Fibroblast of the aortic adventitia (primary cell): ENCODE measurements around the gene WBP1L. TPM values are rescaled to one million over a fixed set of nuclear protein-coding genes. Genes with fewer than 3 reads are reported as not detected.
A peak's percentile ranks its signal among the peaks of the same experiment; 100 is the strongest.
"Not testable (repeated sequence)": the region's sequence is repeated elsewhere in the genome, so short reads cannot be mapped to it uniquely, and the experiment has no call there.

Source experiments
- DNase-seq: peaks from one replicate; pipeline ENCODE4 v3.0.0-alpha.2; 2010; ENCODE audit warnings: low read depth
- H3K4me3 ChIP-seq: 2 replicates; pipeline ENCODE4 v1.5.1; 2011; ENCODE audit warnings: low read depth, mild to moderate bottlenecking, control low read depth, low read length, moderate library complexity
- total RNA-seq: library from RNA; depleted of rRNA; stranded (reverse); fragments of >200 nt; gene quantifications from 2 replicates; pipeline ENCODE4 v1.2.3, GENCODE V29; 2012; ENCODE audit warnings: low replicate concordance
- TF ChIP-seq, protein P1 (sequence below): IDR thresholded peaks from 2 replicates; pipeline ENCODE4 v1.5.1; 2011; ENCODE audit warnings: mild to moderate bottlenecking, low read length, control low read depth, inconsistent platforms; ENCODE audit not compliant: insufficient read depth

Gene WBP1L
- 28.4 and 76.1 TPM in 2 replicates for total RNA-seq

DNA sequence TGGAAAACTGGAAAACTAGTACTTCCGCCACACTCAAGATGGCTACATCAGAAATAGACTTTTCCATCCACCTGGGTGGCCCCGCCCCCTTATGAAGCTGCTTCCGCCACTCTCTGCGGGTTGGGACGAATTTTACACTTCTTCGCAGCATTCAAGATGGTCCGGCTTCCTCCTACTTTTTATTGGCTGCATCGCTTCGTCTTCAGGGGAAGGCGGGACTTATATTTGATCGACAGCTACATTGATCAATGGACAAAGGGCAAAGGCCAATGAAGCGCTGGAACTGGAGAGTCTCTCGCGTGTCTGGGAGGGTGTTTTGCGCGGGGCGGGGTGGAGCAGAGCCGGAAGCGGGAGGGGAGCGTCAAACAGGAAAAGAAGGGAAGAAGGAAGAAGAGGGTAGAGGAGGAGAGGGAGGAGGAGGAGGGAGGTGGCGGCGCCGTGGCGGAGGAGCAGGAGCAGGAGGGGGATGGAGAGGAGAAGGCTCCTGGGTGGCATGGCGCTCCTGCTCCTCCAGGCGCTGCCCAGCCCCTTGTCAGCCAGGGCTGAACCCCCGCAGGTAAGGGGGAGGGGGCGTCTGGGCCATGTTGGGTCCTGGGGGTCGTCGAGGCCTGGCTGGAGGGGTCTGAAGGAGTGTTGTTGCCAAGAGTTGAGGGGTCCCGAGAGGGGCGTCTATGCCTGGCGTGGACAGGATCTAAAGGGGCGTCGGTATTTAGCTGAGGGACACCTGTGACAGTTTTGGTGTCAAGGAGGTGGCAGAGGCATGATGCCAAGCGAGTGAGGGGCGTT lies at the start of gene WBP1L:
Gene WBP1L, plus strand, starts transcription at position 361 of the 786 bp plus-strand sequence. Its CDS starts 106 bp downstream, at position 467.
- DNase-seq, result peak; percentile 100
- TF ChIP-seq, protein P1, sequence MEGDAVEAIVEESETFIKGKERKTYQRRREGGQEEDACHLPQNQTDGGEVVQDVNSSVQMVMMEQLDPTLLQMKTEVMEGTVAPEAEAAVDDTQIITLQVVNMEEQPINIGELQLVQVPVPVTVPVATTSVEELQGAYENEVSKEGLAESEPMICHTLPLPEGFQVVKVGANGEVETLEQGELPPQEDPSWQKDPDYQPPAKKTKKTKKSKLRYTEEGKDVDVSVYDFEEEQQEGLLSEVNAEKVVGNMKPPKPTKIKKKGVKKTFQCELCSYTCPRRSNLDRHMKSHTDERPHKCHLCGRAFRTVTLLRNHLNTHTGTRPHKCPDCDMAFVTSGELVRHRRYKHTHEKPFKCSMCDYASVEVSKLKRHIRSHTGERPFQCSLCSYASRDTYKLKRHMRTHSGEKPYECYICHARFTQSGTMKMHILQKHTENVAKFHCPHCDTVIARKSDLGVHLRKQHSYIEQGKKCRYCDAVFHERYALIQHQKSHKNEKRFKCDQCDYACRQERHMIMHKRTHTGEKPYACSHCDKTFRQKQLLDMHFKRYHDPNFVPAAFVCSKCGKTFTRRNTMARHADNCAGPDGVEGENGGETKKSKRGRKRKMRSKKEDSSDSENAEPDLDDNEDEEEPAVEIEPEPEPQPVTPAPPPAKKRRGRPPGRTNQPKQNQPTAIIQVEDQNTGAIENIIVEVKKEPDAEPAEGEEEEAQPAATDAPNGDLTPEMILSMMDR, result no peak
- H3K4me3 ChIP-seq, result peak within 1 kb of the TSS; percentile 100

DNA sequence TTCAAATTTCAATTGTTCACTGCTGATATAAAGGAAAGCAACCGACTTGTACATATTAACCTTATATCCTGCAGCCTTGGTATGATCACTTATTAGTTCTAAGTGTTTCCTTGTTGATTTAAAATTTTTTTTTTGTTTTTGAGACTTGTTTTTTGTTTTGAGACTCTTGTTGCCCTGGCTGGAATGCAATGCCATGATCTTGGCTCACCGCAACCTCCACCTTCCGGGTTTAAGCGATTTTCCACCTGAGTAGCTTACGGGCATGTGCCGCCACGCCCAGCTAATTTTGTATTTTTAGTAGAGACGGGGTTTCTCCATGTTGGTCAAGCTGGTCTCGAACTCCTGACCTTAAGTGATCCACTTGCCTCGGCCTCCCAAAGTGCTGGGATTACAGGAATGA lies 48.3 kb upstream of the WBP1L start:
- not testable (repeated sequence) for DNase-seq, H3K4me3 ChIP-seq

DNA sequence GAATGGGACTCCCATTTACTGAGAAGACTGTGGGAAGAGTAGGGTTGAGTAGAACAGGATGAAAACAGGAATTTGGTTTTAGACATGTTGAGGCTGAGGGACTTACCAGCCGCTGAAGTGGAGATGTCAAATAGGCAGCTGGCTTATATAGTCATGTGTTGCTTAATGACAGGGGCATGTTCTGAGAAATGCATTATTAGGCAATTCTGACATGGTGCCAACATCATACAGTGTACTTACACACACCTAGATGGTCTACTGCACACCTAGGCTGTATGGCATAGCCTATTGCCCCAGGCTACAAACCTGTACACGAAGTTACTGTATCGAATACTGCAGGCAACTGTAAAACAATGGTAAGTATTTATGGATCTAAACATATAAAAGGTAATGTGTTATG lies 47.0 kb upstream of the WBP1L start:
- H3K4me3 ChIP-seq, result no peak overlapping the region
- TF ChIP-seq, protein P1, result no peak
- DNase-seq, result no peak

DNA sequence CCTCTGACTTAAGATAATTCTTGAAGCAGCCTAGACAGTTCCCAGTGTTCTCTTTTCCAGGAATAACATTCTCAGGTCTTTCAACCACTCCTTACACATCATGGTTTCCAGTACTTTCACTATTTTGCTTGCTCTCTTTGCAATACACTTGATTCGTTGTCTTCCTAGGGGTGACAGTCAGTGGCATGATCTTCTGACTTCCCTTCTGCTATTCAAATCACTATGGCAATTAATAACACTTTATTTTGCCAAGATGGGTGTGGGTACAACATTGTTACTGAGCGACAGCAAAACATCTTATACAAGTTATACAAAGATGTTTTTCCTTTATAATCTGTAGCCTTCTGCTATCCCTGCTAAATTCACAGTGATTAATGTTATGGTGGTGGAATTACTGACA lies 44.9 kb upstream of the WBP1L start:
- DNase-seq, result no peak
- no peak overlapping the region for H3K4me3 ChIP-seq
- TF ChIP-seq, protein P1, result no peak

DNA sequence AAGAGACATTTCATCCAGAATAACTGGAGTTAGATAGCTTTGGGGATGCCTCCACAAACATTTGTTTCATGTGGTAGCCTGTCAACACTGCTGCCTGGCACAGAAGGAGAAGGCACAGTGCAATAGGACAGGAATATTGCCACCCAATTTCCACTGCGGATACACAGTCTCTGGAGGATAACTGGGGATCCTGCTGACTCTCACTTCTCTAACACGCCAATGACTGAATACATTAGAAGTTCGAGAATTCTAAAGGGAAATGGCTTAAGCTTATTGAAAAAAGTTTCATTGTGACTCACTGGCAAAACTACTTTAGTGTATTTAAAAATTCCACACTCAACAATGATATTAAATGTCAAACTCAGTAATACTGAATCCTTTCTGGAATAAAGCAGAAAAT lies 42.5 kb upstream of the WBP1L start:
- no peak overlapping the region for H3K4me3 ChIP-seq
- DNase-seq, result no peak
- TF ChIP-seq, protein P1, result no peak

DNA sequence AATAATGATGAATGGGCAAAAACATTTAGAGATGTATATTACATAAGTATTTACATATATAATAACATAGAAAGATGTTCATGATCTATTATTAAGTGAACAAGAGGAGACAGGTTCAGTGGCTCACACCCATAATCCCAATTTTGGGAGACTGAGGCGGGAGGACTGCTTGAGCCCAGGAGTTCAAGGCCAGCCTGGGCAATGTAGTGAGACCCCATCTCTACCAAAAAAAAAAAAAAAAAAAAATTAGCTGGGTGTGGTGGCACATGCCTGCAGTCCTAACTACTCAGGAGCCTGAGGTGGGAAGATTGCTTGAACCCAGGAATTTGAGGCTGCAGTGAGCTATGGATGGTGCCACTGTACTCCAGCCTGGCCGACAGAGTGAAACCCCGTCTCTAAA lies 42.0 kb upstream of the WBP1L start:
- TF ChIP-seq, protein P1, result no peak
- H3K4me3 ChIP-seq, result no peak overlapping the region
- no peak for DNase-seq

DNA sequence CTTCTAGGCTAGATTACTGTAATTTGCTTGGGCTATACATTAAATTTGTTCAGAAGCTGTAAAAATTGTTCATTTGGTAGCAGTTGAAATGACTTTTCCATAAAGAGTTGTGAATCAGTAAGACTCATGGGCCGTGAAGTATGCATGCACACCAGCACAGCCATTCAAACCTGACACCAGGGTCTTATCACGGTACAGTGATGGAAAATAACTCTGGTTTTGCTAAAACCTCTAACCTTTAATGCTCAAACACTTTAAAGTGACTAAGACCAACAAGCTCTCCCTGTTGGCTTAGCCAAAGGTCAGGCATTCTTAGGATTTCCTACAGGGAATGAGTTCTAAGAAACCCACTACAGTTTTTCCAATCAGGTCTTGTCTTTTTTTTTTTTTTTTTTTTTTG lies 41.0 kb upstream of the WBP1L start:
- TF ChIP-seq, protein P1, result no peak
- DNase-seq, result no peak

More for the DNA sequence above, 41.0 kb upstream of the WBP1L start:
- no peak overlapping the region for H3K4me3 ChIP-seq
